Measurements from ENCODE around the gene GTF3C2. TPM values are rescaled to one million over a fixed set of nuclear protein-coding genes. Genes with fewer than 3 reads are reported as not detected.

The GTF3C2 gene
- total and polyA plus RNA-seq, 2 of the 13 experiments (the other 11 are each of a cell fraction or from before 2014, with no cell fraction given): 77.5 to 130 TPM

DNA sequence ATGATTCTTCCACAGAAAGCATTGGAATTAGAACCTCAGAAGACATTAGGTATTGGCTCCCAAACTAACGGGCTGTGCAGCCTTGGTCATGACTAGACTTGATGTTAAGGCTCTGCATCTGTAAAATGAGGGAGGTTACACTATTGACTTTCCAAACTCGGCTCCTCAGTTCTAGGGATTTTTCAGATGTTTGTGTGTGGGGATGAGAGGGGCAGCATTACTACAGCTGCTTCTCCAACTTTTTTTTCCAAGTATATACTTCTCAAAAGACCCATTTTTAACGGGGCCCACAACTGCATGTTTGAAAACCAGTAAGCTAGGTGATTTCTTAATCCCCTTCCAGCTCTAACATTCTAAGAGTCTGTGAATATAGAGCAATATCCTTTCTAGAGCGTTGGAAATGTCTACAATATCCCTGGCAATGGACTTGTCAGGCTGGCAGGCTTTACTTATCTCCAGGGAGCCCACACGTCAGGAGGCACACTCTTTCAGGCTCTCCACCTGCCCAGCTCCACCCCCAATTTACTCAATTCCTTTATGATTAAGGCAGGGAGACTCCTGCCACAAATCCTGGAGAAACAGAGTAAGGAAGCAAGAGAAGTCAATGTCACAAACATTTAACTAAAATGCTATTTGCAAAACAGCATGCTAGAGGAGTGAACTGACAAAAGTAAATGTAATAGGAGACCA, 32.8 kb downstream of the GTF3C2 start (continued):
- no peak for TF ChIP-seq GABPA (IDR thresholded peaks at IDR 0.05; ENCODE audit: low read depth, low read length)
- TF ChIP-seq GABPA (CRISPR knock-in tag; IDR thresholded peaks at IDR 0.05; ENCODE audit: low read depth): 0 out of 2 replicates have a peak, but pooled peaks have one; percentile 23
- no peak for TF ChIP-seq CEBPB (IDR thresholded peaks at IDR 0.05; ENCODE audit: borderline replicate concordance, low read depth, low read length)
- 0 out of 2 replicates have a peak, but pooled peaks have one; percentile 3 for TF ChIP-seq ZNF605 (CRISPR knock-in tag; IDR thresholded peaks at IDR 0.05)
- TF ChIP-seq ZNF878 (CRISPR knock-in tag; IDR thresholded peaks at IDR 0.05): 0 out of 2 replicates have a peak, but pooled peaks have one; percentile 44
- peak in 1 of 2 experiments; percentile 37; a peak in 1 of 4 replicates for TF ChIP-seq POLR2A (IDR thresholded peaks at IDR 0.05; ENCODE audit: insufficient read depth in 1 of 2, low read depth in 2 of 2, low read length in 2 of 2)

DNA sequence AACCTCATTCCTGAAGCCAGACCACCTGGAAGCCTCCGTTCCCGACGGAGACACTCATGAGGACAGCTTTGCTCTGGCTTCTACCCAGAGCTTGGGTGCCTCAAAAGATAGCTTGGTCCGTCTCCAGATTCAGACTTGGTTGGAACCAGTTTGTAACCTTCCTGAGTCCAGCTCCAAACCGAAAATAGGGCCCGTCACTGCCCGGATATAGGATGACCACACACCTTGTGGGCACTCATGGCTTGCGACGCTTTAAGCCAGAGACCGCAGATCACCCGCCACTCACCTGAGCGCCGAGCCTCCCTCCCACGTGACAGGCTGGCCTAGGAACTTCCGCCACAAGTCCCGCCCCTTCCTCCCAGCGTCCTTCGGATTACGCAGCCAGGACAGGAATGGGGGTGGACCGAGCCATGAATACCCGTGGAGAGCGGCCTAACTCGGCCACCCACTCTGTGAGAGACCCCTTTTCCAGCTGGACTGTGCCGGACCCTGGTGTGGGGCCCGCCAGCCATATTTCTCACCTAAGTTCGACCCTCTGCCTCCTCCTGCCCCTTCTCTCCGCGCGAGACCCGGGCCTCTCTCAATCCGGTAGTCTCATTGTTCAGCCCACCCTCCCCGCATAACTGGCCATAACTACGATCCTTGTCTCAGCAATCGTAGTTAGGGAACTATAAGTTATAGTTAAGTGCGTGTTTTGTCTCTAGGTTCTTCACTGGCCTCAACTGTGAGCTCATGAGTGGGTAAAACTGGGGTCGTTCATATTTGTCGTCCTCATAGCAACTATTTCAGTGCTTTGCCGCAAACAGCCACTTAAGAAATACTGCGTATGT, 33.6 kb downstream of the GTF3C2 start, which contains the start of gene MPV17:
TSS of gene MPV17 (minus strand) at position 332 of the 830 bp plus-strand sequence. CDS start 580 bp downstream, outside the sequence.
- Histone ChIP-seq H3K9ac (ENCODE audit: insufficient read depth, low read depth, low read length) (peak within 1 kb of the TSS; percentile 99), H2AFZ (ENCODE audit: low read length) (no peak within 1 kb of the TSS), H3K4me3 (replicated peaks in 1 of 3; ENCODE audit: insufficient read depth in 1 of 3, low read depth in 2 of 3, low read length in 3 of 3) (peak within 1 kb of the TSS; percentile 82 to 86 (median 83)), H3K4me2 (ENCODE audit: low read depth, low read length) (peak within 1 kb of the TSS; percentile 95), H3K79me2 (ENCODE audit: insufficient read depth, low read length) (peaks cover 25% of the 10 kb centered on the region), H3K27ac (ENCODE audit: extremely low read length, insufficient read depth, low read length) (peak within 1 kb of the TSS; percentile 91), H4K20me1 (ENCODE audit: insufficient read depth, low read length) (no peaks in the 10 kb centered on the region), H3K4me1 (ENCODE audit: insufficient read depth, low read length) (peaks cover 33% of the 10 kb centered on the region), H3K9me3 (ENCODE audit: low read length) (no peaks in the 10 kb centered on the region), H3K36me3 (replicated peaks in 1 of 2; ENCODE audit: control insufficient read depth in 1 of 2, insufficient read depth in 2 of 2, low read length in 2 of 2) (peaks cover 7 to 22% of the 10 kb centered on the region in 2 experiments), H3K27me3 (ENCODE audit: control insufficient read depth in 1 of 2, insufficient read depth in 2 of 2, low read length in 2 of 2) (peaks cover 0 to 4% of the 10 kb centered on the region in 2 experiments; a peak in 1 of 5 replicates)
- intact Hi-C loops (cut with micrococcal nuclease; ENCODE audit: unreplicated experiment): no loop called here
- ChIA-PET POLR2A (interaction anchor here (0.8 to 5.0 kb wide), 18 partner anchors 9 to 229 kb away, joined by 3 to 73 read pairs (median 6); partner anchors contain the start of genes EIF2B4, GTF3C2, NRBP1 and PPM1G), CTCF (ENCODE audit: low intra/inter-chr PET ratio, low total read pairs) (no interaction called here)
- FAIRE-seq (peak; percentile 82), DNase-seq (ENCODE audit: low spot score) (peak; percentile 96), ATAC-seq (peak; percentile 85)
- in situ Hi-C loops (cut with HindIII; ENCODE audit: extremely low pct_ligation_motif_present, low pct_unique_long_range_greater_than_20kb): loop anchor here (5.0 kb wide), 1 partner anchor 49 kb away; the partner anchor contains the start of genes EIF2B4 and SNX17
- BruUV-seq (replicated peaks): TSS peak; percentile 96
- 1% methylated on average over 39 of the region's 39 CpGs for WGBS (ENCODE audit: low lambda C conversion rate)
- TF ChIP-seq RXRA (CRISPR knock-in tag; IDR thresholded peaks at IDR 0.05) (peak; percentile 79; the same call in 1 of the 2 replicates), MEIS2 (CRISPR knock-in tag; IDR thresholded peaks at IDR 0.05) (peak; percentile 76; the same call in 1 of the 2 replicates), RXRB (CRISPR knock-in tag; IDR thresholded peaks at IDR 0.05; ENCODE audit: borderline replicate concordance) (peak; percentile 66), AHR (CRISPR knock-in tag; IDR thresholded peaks at IDR 0.05) (no peak), MAF1 (CRISPR knock-in tag; IDR thresholded peaks at IDR 0.05; ENCODE audit: borderline replicate concordance) (no peak; the same call in 1 of the 2 replicates)
- TF ChIP-seq, protein P1, sequence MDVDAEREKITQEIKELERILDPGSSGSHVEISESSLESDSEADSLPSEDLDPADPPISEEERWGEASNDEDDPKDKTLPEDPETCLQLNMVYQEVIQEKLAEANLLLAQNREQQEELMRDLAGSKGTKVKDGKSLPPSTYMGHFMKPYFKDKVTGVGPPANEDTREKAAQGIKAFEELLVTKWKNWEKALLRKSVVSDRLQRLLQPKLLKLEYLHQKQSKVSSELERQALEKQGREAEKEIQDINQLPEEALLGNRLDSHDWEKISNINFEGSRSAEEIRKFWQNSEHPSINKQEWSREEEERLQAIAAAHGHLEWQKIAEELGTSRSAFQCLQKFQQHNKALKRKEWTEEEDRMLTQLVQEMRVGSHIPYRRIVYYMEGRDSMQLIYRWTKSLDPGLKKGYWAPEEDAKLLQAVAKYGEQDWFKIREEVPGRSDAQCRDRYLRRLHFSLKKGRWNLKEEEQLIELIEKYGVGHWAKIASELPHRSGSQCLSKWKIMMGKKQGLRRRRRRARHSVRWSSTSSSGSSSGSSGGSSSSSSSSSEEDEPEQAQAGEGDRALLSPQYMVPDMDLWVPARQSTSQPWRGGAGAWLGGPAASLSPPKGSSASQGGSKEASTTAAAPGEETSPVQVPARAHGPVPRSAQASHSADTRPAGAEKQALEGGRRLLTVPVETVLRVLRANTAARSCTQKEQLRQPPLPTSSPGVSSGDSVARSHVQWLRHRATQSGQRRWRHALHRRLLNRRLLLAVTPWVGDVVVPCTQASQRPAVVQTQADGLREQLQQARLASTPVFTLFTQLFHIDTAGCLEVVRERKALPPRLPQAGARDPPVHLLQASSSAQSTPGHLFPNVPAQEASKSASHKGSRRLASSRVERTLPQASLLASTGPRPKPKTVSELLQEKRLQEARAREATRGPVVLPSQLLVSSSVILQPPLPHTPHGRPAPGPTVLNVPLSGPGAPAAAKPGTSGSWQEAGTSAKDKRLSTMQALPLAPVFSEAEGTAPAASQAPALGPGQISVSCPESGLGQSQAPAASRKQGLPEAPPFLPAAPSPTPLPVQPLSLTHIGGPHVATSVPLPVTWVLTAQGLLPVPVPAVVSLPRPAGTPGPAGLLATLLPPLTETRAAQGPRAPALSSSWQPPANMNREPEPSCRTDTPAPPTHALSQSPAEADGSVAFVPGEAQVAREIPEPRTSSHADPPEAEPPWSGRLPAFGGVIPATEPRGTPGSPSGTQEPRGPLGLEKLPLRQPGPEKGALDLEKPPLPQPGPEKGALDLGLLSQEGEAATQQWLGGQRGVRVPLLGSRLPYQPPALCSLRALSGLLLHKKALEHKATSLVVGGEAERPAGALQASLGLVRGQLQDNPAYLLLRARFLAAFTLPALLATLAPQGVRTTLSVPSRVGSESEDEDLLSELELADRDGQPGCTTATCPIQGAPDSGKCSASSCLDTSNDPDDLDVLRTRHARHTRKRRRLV (CRISPR knock-in tag; IDR thresholded peaks at IDR 0.05): peak; percentile 95
- TF ChIP-seq, protein P2, sequence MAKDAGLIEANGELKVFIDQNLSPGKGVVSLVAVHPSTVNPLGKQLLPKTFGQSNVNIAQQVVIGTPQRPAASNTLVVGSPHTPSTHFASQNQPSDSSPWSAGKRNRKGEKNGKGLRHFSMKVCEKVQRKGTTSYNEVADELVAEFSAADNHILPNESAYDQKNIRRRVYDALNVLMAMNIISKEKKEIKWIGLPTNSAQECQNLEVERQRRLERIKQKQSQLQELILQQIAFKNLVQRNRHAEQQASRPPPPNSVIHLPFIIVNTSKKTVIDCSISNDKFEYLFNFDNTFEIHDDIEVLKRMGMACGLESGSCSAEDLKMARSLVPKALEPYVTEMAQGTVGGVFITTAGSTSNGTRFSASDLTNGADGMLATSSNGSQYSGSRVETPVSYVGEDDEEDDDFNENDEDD (CRISPR knock-in tag; IDR thresholded peaks at IDR 0.05; ENCODE audit: borderline replicate concordance): peak; percentile 93
